ENCODE measurements around the gene SMO. TPM values are rescaled to one million over a fixed set of nuclear protein-coding genes. Genes with fewer than 3 reads are reported as not detected.
"Not testable (repeated sequence)": the region's sequence is repeated elsewhere in the genome, so short reads cannot be mapped to it uniquely, and the experiment has no call there.

SMO gene
- total RNA-seq, 1 experiment from 2014 or later = 14.3 TPM

GRCh38 chr7:129193892-129194291 lies 5.5 kb downstream of the SMO start:
- no peak for DNase-seq
- no peaks in the 10 kb centered on the region for H3K27me3 ChIP-seq
- no peaks in the 10 kb centered on the region for H3K36me3 ChIP-seq
- no peak overlapping the region for H3K4me3 ChIP-seq
- H3K9me3 ChIP-seq = no peaks in the 10 kb centered on the region

GRCh38 chr7:129197771-129198170 lies 9.3 kb downstream of the SMO start:
- no peak for DNase-seq
- H3K27me3 ChIP-seq = no peaks in the 10 kb centered on the region
- H3K9me3 ChIP-seq = no peaks in the 10 kb centered on the region
- no peak overlapping the region for H3K4me3 ChIP-seq
- H3K36me3 ChIP-seq = no peaks in the 10 kb centered on the region

- Histone ChIP-seq H3K27me3 (no peaks in the 10 kb centered on the region), H3K9me3 (no peaks in the 10 kb centered on the region), H3K36me3 (no peaks in the 10 kb centered on the region), H3K4me3 (no peak overlapping the region)
- no peak for DNase-seq
Observed at GRCh38 chr7:129199406-129199805, 11.0 kb downstream of the SMO start.

GRCh38 chr7:129202058-129202777 lies 13.8 kb downstream of the SMO start:
- H3K9me3 ChIP-seq = no peaks in the 10 kb centered on the region
- H3K27me3 ChIP-seq = no peaks in the 10 kb centered on the region
- DNase-seq = no peak
- H3K36me3 ChIP-seq = no peaks in the 10 kb centered on the region
- H3K4me3 ChIP-seq = no peak overlapping the region

- no peak overlapping the region for H3K4me3 ChIP-seq
- DNase-seq = no peak
- H3K36me3 ChIP-seq = no peaks in the 10 kb centered on the region
- H3K27me3 ChIP-seq = no peaks in the 10 kb centered on the region
- H3K9me3 ChIP-seq = no peaks in the 10 kb centered on the region
Observed at GRCh38 chr7:129203050-129203741, 14.8 kb downstream of the SMO start.

GRCh38 chr7:129205126-129205818 lies 16.8 kb downstream of the SMO start:
- DNase-seq = no peak
- Histone ChIP-seq H3K9me3 (no peaks in the 10 kb centered on the region), H3K36me3 (no peaks in the 10 kb centered on the region), H3K4me3 (no peak overlapping the region), H3K27me3 (no peaks in the 10 kb centered on the region)

GRCh38 chr7:129205987-129206785 lies 17.8 kb downstream of the SMO start:
- no peaks in the 10 kb centered on the region for H3K9me3 ChIP-seq
- no peaks in the 10 kb centered on the region for H3K27me3 ChIP-seq
- H3K4me3 ChIP-seq = no peak overlapping the region
- no peaks in the 10 kb centered on the region for H3K36me3 ChIP-seq
- DNase-seq = no peak

- H3K9me3 ChIP-seq = no peaks in the 10 kb centered on the region
- no peaks in the 10 kb centered on the region for H3K27me3 ChIP-seq
- no peak overlapping the region for H3K4me3 ChIP-seq
- H3K36me3 ChIP-seq = no peaks in the 10 kb centered on the region
- no peak for DNase-seq
Observed at GRCh38 chr7:129208667-129209066, 20.2 kb downstream of the SMO start.

- H3K27me3 ChIP-seq = no peaks in the 10 kb centered on the region
- no peaks in the 10 kb centered on the region for H3K36me3 ChIP-seq
- no peak overlapping the region for H3K4me3 ChIP-seq
- no peak for DNase-seq
- no peaks in the 10 kb centered on the region for H3K9me3 ChIP-seq
Observed at GRCh38 chr7:129209067-129209926, 20.9 kb downstream of the SMO start.

- Histone ChIP-seq H3K36me3 (no peaks in the 10 kb centered on the region), H3K4me3 (no peak overlapping the region), H3K9me3 (no peaks in the 10 kb centered on the region), H3K27me3 (no peaks in the 10 kb centered on the region)
- peak; percentile 39 for DNase-seq
Observed at GRCh38 chr7:129210256-129210988, 22.0 kb downstream of the SMO start.

- no peaks in the 10 kb centered on the region for H3K36me3 ChIP-seq
- H3K27me3 ChIP-seq = no peaks in the 10 kb centered on the region
- H3K9me3 ChIP-seq = no peaks in the 10 kb centered on the region
- DNase-seq = no peak
- H3K4me3 ChIP-seq = no peak overlapping the region
Observed at GRCh38 chr7:129210989-129211312, 22.5 kb downstream of the SMO start.

- H3K27me3 ChIP-seq = no peaks in the 10 kb centered on the region
- H3K4me3 ChIP-seq = no peak overlapping the region
- no peaks in the 10 kb centered on the region for H3K9me3 ChIP-seq
- H3K36me3 ChIP-seq = no peaks in the 10 kb centered on the region
- DNase-seq = no peak
Observed at GRCh38 chr7:129212126-129212525, 23.7 kb downstream of the SMO start.

- DNase-seq = no peak
- H3K27me3 ChIP-seq = no peaks in the 10 kb centered on the region
- H3K4me3 ChIP-seq = no peak overlapping the region
- H3K9me3 ChIP-seq = no peaks in the 10 kb centered on the region
- no peaks in the 10 kb centered on the region for H3K36me3 ChIP-seq
Observed at GRCh38 chr7:129212596-129212995, 24.2 kb downstream of the SMO start.

GRCh38 chr7:129213828-129214227 lies 25.4 kb downstream of the SMO start:
- H3K4me3 ChIP-seq = no peak overlapping the region
- H3K36me3 ChIP-seq = no peaks in the 10 kb centered on the region
- no peaks in the 10 kb centered on the region for H3K27me3 ChIP-seq
- no peak for DNase-seq
- no peaks in the 10 kb centered on the region for H3K9me3 ChIP-seq

- H3K4me3 ChIP-seq, DNase-seq, H3K27me3 ChIP-seq, H3K36me3 ChIP-seq, H3K9me3 ChIP-seq: not testable (repeated sequence)
Observed at GRCh38 chr7:129215691-129216090, 27.3 kb downstream of the SMO start.

All from MG63 (cell line).